ENCODE data around the gene PMM1. TPM values are rescaled to one million over a fixed set of nuclear protein-coding genes. Genes with fewer than 3 reads are reported as not detected.

Gene PMM1
- total and polyA plus RNA-seq, 2 of the 13 experiments (the other 11 are each of a cell fraction or from before 2014, with no cell fraction given) = 17.8 to 95.6 TPM

DNA sequence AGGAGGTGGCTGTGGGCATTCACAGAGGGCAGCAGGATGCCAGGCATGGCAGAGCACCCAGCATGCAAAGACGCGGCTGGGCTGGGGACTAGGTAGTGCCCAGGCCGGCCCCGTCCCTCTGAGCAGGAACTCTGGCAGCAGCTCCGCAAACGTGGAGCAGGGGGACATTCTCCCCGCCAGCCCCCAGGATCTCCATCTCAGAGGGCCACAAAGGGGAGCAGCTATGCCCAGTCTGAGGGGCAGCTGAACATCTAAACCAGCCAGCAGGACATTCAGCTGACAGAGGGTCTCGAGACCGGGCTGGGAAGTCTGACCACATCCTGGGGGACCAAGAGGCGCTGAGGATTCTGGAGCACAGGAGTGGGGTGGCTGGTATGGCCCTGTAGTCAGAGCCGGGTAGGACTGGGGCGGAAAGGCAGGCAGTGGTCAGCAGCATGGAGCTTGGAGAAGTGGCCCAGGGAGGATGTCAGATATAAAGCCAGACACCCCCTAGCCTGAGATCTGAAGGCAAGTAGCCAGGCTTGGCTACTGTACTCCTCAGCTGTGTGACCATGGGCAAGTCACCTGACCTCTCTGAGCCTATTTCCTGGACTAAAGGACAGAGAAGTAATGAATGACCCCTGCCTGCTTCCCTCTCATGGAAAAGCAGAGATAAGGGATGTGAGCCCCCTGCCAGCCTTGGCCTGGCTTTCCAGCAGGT lies 10.2 kb downstream of the PMM1 start:
- no peaks in the 10 kb centered on the region for H3K27me3 ChIP-seq (ENCODE audit: control insufficient read depth in 1 of 2, insufficient read depth in 2 of 2, low read length in 2 of 2)
- in situ Hi-C loops (cut with HindIII; ENCODE audit: extremely low pct_ligation_motif_present, low pct_unique_long_range_greater_than_20kb) (no loop called here), intact Hi-C loops (cut with micrococcal nuclease; ENCODE audit: unreplicated experiment) (no loop called here)
- no peak overlapping the region for H2AFZ ChIP-seq (ENCODE audit: low read length)
- ATAC-seq (no peak), FAIRE-seq (no peak), DNase-seq (ENCODE audit: low spot score) (no peak)
- H3K9me3 ChIP-seq (ENCODE audit: low read length) = no peaks in the 10 kb centered on the region
- no peaks in the 10 kb centered on the region for H4K20me1 ChIP-seq (ENCODE audit: insufficient read depth, low read length)
- BruUV-seq (replicated peaks) = no TSS peak
- no peak overlapping the region for H3K4me2 ChIP-seq (ENCODE audit: low read depth, low read length)
- 100% methylated on average over 5 of the region's 12 CpGs for WGBS (ENCODE audit: low lambda C conversion rate)
- peaks cover 28% of the 10 kb centered on the region for H3K4me1 ChIP-seq (ENCODE audit: insufficient read depth, low read length)
- no peak overlapping the region for H3K4me3 ChIP-seq (replicated peaks in 1 of 3; ENCODE audit: insufficient read depth in 1 of 3, low read depth in 2 of 3, low read length in 3 of 3)
- H3K27ac ChIP-seq (ENCODE audit: extremely low read length, insufficient read depth, low read length) = no peak overlapping the region
- POLR2A ChIA-PET = interaction anchor here (1.6 to 4.5 kb wide), 2 partner anchors 10 to 42 kb away, joined by 6 to 29 read pairs; partner anchors contain the start of genes DESI1, PMM1 and XRCC6
- no peak overlapping the region for H3K9ac ChIP-seq (ENCODE audit: insufficient read depth, low read depth, low read length)
- no peak for TF ChIP-seq DRAP1 (CRISPR knock-in tag; IDR thresholded peaks at IDR 0.05)
- no peak for TF ChIP-seq HDAC2 (CRISPR knock-in tag; IDR thresholded peaks at IDR 0.05)
- TF ChIP-seq TCF12 (IDR thresholded peaks at IDR 0.05) = no peak
- no peak for TF ChIP-seq TCF12 (CRISPR knock-in tag; IDR thresholded peaks at IDR 0.05)
- no peak for TF ChIP-seq ZNF614 (CRISPR knock-in tag; IDR thresholded peaks at IDR 0.05; ENCODE audit: borderline replicate concordance)
- 0 out of 2 replicates have a peak, but pooled peaks have one; percentile 26 for TF ChIP-seq HNRNPL (IDR thresholded peaks at IDR 0.05; ENCODE audit: low read depth, low read length)
- TF ChIP-seq CHCHD3 (CRISPR knock-in tag; IDR thresholded peaks at IDR 0.05) = no peak
- no peak for TF ChIP-seq ZNF749 (CRISPR knock-in tag; IDR thresholded peaks at IDR 0.05; ENCODE audit: borderline replicate concordance)
- TF ChIP-seq ZMYM3 (CRISPR knock-in tag; IDR thresholded peaks at IDR 0.05) = 0 out of 2 replicates have a peak, but pooled peaks have one; percentile 38
- no peak for TF ChIP-seq FOSL2 (CRISPR knock-in tag; IDR thresholded peaks at IDR 0.05)
- TF ChIP-seq ZNF770 (CRISPR knock-in tag; IDR thresholded peaks at IDR 0.05) = no peak
- TF ChIP-seq ARNTL (CRISPR knock-in tag; IDR thresholded peaks at IDR 0.05) = no peak
- no peak for TF ChIP-seq ZFP37 (CRISPR knock-in tag; IDR thresholded peaks at IDR 0.05; ENCODE audit: borderline replicate concordance)
- TF ChIP-seq, protein P1, sequence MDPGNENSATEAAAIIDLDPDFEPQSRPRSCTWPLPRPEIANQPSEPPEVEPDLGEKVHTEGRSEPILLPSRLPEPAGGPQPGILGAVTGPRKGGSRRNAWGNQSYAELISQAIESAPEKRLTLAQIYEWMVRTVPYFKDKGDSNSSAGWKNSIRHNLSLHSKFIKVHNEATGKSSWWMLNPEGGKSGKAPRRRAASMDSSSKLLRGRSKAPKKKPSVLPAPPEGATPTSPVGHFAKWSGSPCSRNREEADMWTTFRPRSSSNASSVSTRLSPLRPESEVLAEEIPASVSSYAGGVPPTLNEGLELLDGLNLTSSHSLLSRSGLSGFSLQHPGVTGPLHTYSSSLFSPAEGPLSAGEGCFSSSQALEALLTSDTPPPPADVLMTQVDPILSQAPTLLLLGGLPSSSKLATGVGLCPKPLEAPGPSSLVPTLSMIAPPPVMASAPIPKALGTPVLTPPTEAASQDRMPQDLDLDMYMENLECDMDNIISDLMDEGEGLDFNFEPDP (CRISPR knock-in tag; conservative IDR thresholded peaks at IDR 0.05) = no peak
- no peak for TF ChIP-seq NR2C2 (CRISPR knock-in tag; IDR thresholded peaks at IDR 0.05; ENCODE audit: borderline replicate concordance)
- TF ChIP-seq, protein P2, sequence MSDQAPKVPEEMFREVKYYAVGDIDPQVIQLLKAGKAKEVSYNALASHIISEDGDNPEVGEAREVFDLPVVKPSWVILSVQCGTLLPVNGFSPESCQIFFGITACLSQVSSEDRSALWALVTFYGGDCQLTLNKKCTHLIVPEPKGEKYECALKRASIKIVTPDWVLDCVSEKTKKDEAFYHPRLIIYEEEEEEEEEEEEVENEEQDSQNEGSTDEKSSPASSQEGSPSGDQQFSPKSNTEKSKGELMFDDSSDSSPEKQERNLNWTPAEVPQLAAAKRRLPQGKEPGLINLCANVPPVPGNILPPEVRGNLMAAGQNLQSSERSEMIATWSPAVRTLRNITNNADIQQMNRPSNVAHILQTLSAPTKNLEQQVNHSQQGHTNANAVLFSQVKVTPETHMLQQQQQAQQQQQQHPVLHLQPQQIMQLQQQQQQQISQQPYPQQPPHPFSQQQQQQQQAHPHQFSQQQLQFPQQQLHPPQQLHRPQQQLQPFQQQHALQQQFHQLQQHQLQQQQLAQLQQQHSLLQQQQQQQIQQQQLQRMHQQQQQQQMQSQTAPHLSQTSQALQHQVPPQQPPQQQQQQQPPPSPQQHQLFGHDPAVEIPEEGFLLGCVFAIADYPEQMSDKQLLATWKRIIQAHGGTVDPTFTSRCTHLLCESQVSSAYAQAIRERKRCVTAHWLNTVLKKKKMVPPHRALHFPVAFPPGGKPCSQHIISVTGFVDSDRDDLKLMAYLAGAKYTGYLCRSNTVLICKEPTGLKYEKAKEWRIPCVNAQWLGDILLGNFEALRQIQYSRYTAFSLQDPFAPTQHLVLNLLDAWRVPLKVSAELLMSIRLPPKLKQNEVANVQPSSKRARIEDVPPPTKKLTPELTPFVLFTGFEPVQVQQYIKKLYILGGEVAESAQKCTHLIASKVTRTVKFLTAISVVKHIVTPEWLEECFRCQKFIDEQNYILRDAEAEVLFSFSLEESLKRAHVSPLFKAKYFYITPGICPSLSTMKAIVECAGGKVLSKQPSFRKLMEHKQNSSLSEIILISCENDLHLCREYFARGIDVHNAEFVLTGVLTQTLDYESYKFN (CRISPR knock-in tag; conservative IDR thresholded peaks at IDR 0.05) = no peak
- peak; percentile 95 for TF ChIP-seq ZNF768 (CRISPR knock-in tag; IDR thresholded peaks at IDR 0.05)
- CTCF ChIA-PET (ENCODE audit: low intra/inter-chr PET ratio, low total read pairs) = no interaction called here
- H3K36me3 ChIP-seq (replicated peaks in 1 of 2; ENCODE audit: control insufficient read depth in 1 of 2, insufficient read depth in 2 of 2, low read length in 2 of 2) = peaks cover 8 to 39% of the 10 kb centered on the region in 2 experiments
- no peaks in the 10 kb centered on the region for H3K79me2 ChIP-seq (ENCODE audit: insufficient read depth, low read length)

All from HepG2 (cell line).